Measurements from ENCODE around the gene UBE2I.

Gene UBE2I

DNA sequence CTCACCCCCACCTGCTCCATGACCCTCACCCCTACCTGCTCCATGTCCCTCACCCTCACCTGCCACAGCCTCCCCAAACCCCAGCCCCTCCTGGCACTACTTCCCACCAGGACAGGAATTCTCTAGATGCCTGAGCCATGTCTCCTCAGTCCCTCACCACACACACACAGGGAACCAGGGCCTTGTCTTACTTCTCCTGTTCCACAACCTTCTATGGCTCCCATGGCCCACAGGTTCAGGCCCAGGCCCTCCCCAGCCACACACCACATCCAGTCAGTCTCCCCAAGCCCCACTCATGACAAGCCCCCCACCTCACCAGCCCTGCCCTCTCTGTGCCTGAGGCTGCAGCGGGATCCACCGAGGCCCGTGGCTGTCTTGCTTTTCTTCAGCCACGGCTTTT is 3.1 kb upstream of the UBE2I start:
- Histone ChIP-seq H3K4me1 (ENCODE audit: insufficient read depth, insufficient read length) (peaks cover 18% of the 10 kb centered on the region), H3K9ac (ENCODE audit: insufficient read length, low read depth) (peak overlapping the region; percentile 50), H3K9me3 (ENCODE audit: insufficient read depth, low read length) (no peaks in the 10 kb centered on the region), H3K4me3 (ENCODE audit: insufficient read length, low read depth) (no peak overlapping the region), H3K36me3 (ENCODE audit: insufficient read depth, insufficient read length, low read length) (peaks cover 10% of the 10 kb centered on the region), H3K27me3 (ENCODE audit: insufficient read depth, insufficient read length) (peaks cover 4% of the 10 kb centered on the region)
- no peak for DNase-seq (ENCODE audit: low read depth, low spot score)
- TF ChIP-seq YY1 (IDR thresholded peaks at IDR 0.05; ENCODE audit: insufficient read depth, insufficient read length) (no peak), SUZ12 (IDR thresholded peaks at IDR 0.05; ENCODE audit: extremely low read depth, insufficient read depth, insufficient read length) (no peak), ZNF274 (IDR thresholded peaks at IDR 0.05; ENCODE audit: low read depth, low read length) (no peak)

DNA sequence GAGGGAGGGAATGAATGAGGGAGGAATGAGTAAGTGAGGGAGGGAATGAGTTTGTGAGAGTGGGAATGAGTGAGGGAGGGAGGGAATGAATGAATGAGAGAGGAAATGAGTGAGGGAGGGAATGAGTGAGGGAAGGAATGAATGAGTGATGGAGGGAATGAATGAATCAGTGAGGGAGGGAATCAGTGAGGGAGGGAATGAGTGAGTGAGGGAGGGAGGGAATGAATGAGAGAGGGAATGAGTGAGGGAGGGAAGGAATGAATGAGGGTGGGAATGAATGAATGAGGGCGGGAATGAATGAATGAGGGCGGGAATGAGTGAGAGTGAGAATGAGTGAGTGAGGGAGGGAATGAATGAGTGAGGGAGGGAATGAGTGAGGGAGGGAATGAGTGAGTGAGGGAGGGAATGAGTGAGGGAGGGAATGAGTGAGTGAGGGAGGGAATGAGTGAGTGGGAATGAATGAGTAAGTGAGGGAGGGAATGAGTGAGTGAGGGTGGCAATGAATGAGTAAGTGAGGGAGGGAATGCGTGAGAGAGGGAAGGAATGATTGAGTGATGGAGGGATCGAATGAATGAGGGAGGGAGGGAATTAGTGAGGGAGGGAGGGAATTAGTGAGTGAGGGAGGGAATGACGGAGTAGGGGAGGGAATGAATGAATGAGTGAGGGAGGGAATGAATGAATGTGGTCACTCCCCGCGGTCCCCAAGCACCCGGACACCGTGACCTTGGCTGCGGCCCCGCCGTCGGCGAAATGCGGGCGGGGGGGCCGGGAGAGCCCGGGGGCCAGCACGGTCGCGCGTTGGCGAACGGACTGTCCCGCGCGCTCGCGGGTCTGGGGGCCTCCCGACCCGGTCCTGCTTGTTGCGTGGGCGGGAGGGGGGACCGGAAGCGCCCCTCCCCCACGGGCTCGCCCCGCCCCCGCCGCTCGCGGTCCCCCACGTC is 1.1 kb upstream of the UBE2I start:
- Histone ChIP-seq H3K9me3 (ENCODE audit: insufficient read depth, low read length) (no peaks in the 10 kb centered on the region), H3K4me1 (ENCODE audit: insufficient read depth, insufficient read length) (peaks cover 24% of the 10 kb centered on the region), H3K9ac (ENCODE audit: insufficient read length, low read depth) (peak overlapping the region; percentile 80), H3K4me3 (ENCODE audit: insufficient read length, low read depth) (peak overlapping the region; percentile 71), H3K27me3 (ENCODE audit: insufficient read depth, insufficient read length) (no peaks in the 10 kb centered on the region), H3K36me3 (ENCODE audit: insufficient read depth, insufficient read length, low read length) (peaks cover 29% of the 10 kb centered on the region)
- no peak for TF ChIP-seq SUZ12 (IDR thresholded peaks at IDR 0.05; ENCODE audit: extremely low read depth, insufficient read depth, insufficient read length)
- DNase-seq (ENCODE audit: low read depth, low spot score): no peak

GRCh38 chr16:1309888-1310831 is 724 bp downstream of the UBE2I start:
- Histone ChIP-seq H3K4me3 (ENCODE audit: insufficient read length, low read depth) (peak overlapping the region; percentile 96), H3K9me3 (ENCODE audit: insufficient read depth, low read length) (no peaks in the 10 kb centered on the region), H3K9ac (ENCODE audit: insufficient read length, low read depth) (peak overlapping the region; percentile 99), H3K27me3 (ENCODE audit: insufficient read depth, insufficient read length) (no peaks in the 10 kb centered on the region), H3K36me3 (ENCODE audit: insufficient read depth, insufficient read length, low read length) (peaks cover 48% of the 10 kb centered on the region), H3K4me1 (ENCODE audit: insufficient read depth, insufficient read length) (peaks cover 20% of the 10 kb centered on the region)
- no peak for TF ChIP-seq YY1 (IDR thresholded peaks at IDR 0.05; ENCODE audit: insufficient read depth, insufficient read length)
- no peak for TF ChIP-seq ZNF274 (IDR thresholded peaks at IDR 0.05; ENCODE audit: low read depth, low read length)
- no peak for TF ChIP-seq SUZ12 (IDR thresholded peaks at IDR 0.05; ENCODE audit: extremely low read depth, insufficient read depth, insufficient read length)
- DNase-seq (ENCODE audit: low read depth, low spot score): no peak

DNA sequence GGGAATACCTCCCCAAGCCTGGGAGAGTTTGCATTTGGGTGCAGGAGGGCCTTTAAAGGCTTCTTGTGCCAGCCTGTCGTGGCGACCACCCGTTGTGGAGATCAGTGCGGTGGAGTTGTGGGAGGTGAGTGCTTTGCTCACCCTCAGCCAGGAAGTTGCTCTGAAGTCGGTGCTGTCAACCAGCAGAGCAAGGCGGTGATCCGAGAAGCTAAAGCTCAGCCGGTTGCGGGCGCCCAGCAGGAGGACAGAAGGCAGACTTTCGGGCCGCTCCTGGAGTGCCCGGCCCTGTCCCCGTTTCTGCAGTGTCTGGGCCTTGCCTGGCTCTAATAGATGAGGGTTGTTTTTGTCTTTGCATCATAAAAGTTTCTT is 1.4 kb downstream of the UBE2I start:
- no peak for TF ChIP-seq ZNF274 (IDR thresholded peaks at IDR 0.05; ENCODE audit: low read depth, low read length)
- no peak for TF ChIP-seq SUZ12 (IDR thresholded peaks at IDR 0.05; ENCODE audit: extremely low read depth, insufficient read depth, insufficient read length)
- TF ChIP-seq YY1 (IDR thresholded peaks at IDR 0.05; ENCODE audit: insufficient read depth, insufficient read length): no peak
- Histone ChIP-seq H3K27me3 (ENCODE audit: insufficient read depth, insufficient read length) (no peaks in the 10 kb centered on the region), H3K4me3 (ENCODE audit: insufficient read length, low read depth) (peak overlapping the region; percentile 96), H3K36me3 (ENCODE audit: insufficient read depth, insufficient read length, low read length) (peaks cover 55% of the 10 kb centered on the region), H3K9me3 (ENCODE audit: insufficient read depth, low read length) (no peaks in the 10 kb centered on the region), H3K9ac (ENCODE audit: insufficient read length, low read depth) (peak overlapping the region; percentile 99), H3K4me1 (ENCODE audit: insufficient read depth, insufficient read length) (peaks cover 20% of the 10 kb centered on the region)
- no peak for DNase-seq (ENCODE audit: low read depth, low spot score)

- H3K9me3 ChIP-seq (ENCODE audit: insufficient read depth, low read length): no peaks in the 10 kb centered on the region
- H3K27me3 ChIP-seq (ENCODE audit: insufficient read depth, insufficient read length): no peaks in the 10 kb centered on the region
- H3K4me3 ChIP-seq (ENCODE audit: insufficient read length, low read depth): peak overlapping the region; percentile 96
- DNase-seq (ENCODE audit: low read depth, low spot score): no peak
- no peak for TF ChIP-seq ZNF274 (IDR thresholded peaks at IDR 0.05; ENCODE audit: low read depth, low read length)
- no peak for TF ChIP-seq YY1 (IDR thresholded peaks at IDR 0.05; ENCODE audit: insufficient read depth, insufficient read length)
- TF ChIP-seq SUZ12 (IDR thresholded peaks at IDR 0.05; ENCODE audit: extremely low read depth, insufficient read depth, insufficient read length): no peak
- peak overlapping the region; percentile 99 for H3K9ac ChIP-seq (ENCODE audit: insufficient read length, low read depth)
- peaks cover 59% of the 10 kb centered on the region for H3K36me3 ChIP-seq (ENCODE audit: insufficient read depth, insufficient read length, low read length)
- H3K4me1 ChIP-seq (ENCODE audit: insufficient read depth, insufficient read length): peaks cover 20% of the 10 kb centered on the region
Measured at GRCh38 chr16:1311212-1311737, 1.8 kb downstream of the UBE2I start.

GRCh38 chr16:1311738-1312466 is 2.5 kb downstream of the UBE2I start:
- H3K27me3 ChIP-seq (ENCODE audit: insufficient read depth, insufficient read length): no peaks in the 10 kb centered on the region
- peak overlapping the region; percentile 96 for H3K4me3 ChIP-seq (ENCODE audit: insufficient read length, low read depth)
- no peaks in the 10 kb centered on the region for H3K9me3 ChIP-seq (ENCODE audit: insufficient read depth, low read length)
- TF ChIP-seq SUZ12 (IDR thresholded peaks at IDR 0.05; ENCODE audit: extremely low read depth, insufficient read depth, insufficient read length): no peak
- TF ChIP-seq YY1 (IDR thresholded peaks at IDR 0.05; ENCODE audit: insufficient read depth, insufficient read length): no peak
- TF ChIP-seq ZNF274 (IDR thresholded peaks at IDR 0.05; ENCODE audit: low read depth, low read length): no peak
- peak overlapping the region; percentile 99 for H3K9ac ChIP-seq (ENCODE audit: insufficient read length, low read depth)
- H3K36me3 ChIP-seq (ENCODE audit: insufficient read depth, insufficient read length, low read length): peaks cover 65% of the 10 kb centered on the region
- H3K4me1 ChIP-seq (ENCODE audit: insufficient read depth, insufficient read length): peaks cover 20% of the 10 kb centered on the region
- no peak for DNase-seq (ENCODE audit: low read depth, low spot score)
